GM12801 (cell line): ENCODE results near the gene WDR77.

ENCODE experiments used
- TF ChIP-seq, protein P1 (sequence below): IDR thresholded peaks from one replicate; pipeline ENCODE4 v1.5.1; 2011; ENCODE audit warnings: control low read depth; ENCODE audit not compliant: insufficient read length; ENCODE audit errors: extremely low read depth

The WDR77 gene

DNA sequence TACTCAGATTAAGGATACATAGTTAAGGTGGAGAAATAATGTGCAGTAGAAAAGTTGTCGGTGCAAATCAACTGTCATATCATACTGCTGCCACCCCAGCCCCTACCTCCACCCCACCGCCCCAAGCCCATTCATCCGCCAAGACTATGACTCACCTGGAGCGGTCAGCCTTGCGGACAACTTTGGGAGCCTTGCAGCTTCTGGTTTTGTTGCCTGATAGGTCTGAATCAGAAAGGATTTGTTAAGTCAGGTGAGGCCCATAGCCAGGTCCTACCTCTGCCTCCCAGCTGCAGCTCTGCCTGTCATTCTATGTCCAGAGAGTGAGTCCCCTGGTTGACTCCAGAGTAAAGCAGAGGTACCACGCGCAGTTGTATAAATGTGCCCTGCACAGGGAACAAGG, 37.4 kb upstream of the WDR77 start:
- TF ChIP-seq, protein P1, sequence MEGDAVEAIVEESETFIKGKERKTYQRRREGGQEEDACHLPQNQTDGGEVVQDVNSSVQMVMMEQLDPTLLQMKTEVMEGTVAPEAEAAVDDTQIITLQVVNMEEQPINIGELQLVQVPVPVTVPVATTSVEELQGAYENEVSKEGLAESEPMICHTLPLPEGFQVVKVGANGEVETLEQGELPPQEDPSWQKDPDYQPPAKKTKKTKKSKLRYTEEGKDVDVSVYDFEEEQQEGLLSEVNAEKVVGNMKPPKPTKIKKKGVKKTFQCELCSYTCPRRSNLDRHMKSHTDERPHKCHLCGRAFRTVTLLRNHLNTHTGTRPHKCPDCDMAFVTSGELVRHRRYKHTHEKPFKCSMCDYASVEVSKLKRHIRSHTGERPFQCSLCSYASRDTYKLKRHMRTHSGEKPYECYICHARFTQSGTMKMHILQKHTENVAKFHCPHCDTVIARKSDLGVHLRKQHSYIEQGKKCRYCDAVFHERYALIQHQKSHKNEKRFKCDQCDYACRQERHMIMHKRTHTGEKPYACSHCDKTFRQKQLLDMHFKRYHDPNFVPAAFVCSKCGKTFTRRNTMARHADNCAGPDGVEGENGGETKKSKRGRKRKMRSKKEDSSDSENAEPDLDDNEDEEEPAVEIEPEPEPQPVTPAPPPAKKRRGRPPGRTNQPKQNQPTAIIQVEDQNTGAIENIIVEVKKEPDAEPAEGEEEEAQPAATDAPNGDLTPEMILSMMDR = no peak

DNA sequence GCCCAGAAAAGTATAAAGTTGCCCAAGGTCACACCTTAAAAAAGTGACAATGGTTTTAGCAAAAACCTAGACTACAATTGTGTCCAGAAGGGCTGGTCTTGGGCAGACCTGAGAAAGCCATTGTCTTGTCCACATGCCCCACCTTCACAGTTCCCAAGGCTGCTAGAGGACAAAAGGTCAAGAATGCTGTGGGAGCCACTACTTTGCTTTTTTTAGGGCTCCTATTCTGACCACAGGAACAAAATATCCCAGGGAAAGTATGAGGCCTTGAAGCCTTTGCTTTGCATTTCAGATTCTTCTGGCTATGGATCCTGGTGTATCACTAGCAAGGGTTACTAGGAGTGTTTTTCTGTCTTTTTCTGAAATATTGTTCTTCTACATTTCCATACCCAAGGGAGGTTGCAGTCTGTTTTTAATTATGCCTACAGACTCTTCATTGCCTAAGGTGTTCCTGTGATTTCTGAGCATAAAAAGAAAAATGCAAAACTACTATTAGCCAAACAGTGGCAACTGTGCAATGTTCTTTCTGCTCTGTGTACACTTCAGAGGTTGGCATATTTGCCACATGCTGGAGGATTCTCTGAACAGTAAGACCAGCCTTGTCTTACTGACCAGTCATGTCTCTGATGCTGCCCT, 35.5 kb upstream of the WDR77 start:
- TF ChIP-seq, protein P1 = no peak

DNA sequence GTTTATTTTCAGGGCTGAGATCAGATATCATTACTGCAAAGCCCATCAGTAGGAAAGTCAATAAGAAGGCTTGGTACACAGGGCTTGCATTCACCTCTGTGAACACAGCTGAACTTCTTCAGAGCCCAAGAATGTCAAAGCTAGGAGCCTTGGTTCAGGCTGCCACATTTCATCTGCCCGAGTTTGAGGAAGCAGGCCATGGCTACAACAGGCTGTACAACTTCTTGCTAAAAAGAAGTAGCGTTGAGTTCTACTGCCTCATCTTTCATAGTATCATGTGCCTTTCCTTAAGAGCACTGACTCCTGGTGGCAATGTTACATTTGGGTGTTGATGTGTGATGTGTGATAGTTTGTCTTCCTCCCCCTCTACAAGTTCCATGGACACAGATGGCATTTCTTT, 34.8 kb upstream of the WDR77 start:
- TF ChIP-seq, protein P1 = no peak

DNA sequence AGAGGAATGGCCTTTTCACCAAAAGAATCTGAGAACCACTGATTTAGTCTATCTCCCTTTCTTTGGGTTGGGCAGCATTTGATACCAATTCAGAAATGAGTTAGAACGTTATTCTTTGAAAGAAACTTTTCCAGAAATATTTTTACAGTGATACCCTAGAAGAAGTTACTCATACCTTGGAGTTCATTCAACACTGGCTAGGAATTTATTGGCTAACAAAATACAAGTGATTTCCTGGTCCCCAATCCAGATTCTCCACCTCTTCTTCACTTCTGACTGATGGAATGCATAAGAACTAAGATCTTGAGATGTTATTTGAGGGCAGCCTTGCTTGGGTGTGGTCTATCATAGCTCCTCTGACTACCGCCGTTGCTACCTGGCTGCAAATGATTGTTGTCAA, 34.1 kb upstream of the WDR77 start:
- TF ChIP-seq, protein P1 = no peak

DNA sequence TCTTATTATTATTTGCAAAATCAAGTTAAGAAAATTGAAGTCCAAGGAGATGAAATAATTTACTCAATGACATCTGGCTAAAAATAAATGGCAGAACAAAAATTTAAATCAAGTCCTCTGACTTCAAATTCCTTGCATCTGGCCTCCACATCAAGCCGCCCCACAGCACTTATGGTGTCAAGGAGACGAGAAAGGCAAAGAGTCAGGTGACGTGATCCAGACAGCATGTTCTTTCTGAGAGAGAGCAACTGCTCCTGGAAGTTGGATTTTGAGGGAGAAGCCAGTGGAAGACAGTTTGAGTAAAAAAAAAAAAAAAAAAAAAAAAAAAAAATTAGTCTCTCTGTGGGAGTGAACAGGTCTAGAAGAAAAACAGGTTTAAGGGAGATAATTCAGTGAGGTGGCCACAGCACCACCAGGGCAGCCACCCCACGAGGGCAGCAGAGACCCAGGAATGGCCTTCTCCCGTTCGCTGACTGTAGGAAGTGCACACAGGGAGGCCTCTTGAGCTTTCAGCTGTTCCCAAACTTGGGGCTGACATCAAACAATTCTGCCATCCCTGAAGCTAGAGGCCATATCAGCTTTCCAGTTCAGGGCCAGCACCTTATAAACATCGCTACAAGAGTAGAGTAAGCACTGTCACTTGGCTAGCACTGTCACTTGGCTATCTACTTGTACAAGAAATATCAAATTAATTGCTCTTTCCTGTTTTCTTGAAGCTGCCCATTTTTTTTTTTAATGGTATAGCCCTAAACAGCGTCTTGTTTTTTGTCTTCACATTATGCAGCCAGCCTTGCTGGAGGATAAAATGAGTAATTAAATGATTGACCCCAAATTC, 32.5 kb upstream of the WDR77 start:
- TF ChIP-seq, protein P1 = no peak

DNA sequence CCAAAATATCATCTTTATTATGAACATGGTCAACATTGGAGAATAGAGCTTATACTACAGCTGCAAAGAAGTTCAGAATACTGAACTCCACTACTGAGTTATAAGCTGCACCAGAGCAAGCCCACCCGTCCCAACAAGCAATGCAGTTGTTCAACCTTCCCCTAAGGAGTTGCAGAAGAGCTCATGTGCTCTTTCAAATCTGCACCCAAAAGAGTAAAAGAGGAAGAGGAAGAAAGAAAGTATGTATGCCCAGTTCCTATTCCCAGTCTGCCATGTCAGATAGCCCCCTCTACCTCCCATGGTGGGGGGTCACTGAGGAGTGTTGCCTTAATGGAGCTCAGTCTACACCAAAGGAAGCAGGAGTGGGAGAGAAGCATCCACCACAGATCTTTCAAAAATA, 31.6 kb upstream of the WDR77 start:
- TF ChIP-seq, protein P1 = no peak

DNA sequence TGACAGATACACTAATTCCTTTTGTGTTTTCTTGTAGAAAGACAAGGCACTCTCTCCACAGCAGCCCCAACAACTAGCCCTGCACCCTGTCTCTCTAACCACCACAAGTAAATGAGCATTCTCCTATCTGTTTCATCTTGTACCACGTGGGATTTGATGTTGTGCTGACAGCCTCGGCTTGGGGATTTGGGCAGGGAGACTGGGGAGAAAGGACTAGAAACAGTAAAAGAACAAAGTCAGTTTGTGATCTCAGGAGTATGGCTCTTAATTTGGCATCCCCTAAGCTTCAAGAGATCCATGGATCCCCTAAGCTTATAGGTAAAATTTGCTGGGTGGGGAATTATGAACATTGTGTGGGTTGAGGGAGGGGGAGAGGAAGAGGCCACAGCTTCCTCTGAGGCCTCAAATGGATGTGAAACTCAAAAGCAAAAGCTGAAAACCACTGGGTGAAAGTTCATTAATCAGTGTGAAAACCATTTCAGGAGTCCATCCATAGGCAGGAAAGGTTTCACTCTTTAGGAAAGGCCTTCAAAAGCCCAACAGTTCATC, 27.8 kb upstream of the WDR77 start:
- TF ChIP-seq, protein P1 = no peak
